ENCODE results near the gene KIF1A.

Gene KIF1A

DNA sequence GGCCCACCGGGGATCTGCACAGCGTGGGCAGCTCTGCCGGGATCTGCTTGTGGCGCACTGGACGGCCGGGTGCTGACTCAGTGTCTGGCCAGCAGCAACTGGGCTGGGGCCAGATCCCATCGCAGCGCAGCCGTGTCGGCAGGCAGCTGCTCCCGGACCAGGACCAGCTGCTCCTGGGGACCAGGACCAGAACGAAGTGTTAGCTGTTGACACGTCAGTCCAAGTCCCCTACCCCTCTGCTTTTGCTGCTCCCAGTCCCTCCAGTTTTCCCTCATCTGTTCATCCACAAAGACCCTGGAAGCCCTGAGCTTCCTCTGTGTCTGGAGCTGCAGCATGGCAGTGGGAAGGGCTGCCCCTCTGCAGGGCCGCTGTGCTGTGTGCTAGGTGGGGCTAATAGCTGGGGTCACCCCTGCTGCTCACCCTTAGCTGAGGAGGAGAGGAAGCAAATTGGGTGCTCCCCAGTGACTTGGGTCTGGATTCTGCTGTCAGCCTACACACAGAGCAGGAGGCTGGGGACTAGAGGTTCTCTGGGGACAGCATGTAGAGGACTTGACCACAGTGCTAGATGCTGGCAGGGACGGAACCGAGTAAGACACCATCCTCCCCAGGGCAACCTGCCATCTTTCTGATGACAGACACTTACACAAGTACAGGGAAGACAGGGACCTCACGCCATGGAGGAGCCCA lies 16.9 kb upstream of the KIF1A start:
- no peaks in the 10 kb centered on the region for H3K9me3 ChIP-seq (ENCODE audit: low read length)
- H3K4me3 ChIP-seq (ENCODE audit: low read length) = no peak overlapping the region
- H3K4me1 ChIP-seq (ENCODE audit: insufficient read depth, low read length) = peaks cover 14% of the 10 kb centered on the region
- H3K36me3 ChIP-seq (ENCODE audit: insufficient read depth, low read length) = no peaks in the 10 kb centered on the region
- H2AFZ ChIP-seq (ENCODE audit: low read depth, low read length) = no peak overlapping the region
- peaks cover 6% of the 10 kb centered on the region for H3K27me3 ChIP-seq (ENCODE audit: insufficient read depth, low read length)

DNA sequence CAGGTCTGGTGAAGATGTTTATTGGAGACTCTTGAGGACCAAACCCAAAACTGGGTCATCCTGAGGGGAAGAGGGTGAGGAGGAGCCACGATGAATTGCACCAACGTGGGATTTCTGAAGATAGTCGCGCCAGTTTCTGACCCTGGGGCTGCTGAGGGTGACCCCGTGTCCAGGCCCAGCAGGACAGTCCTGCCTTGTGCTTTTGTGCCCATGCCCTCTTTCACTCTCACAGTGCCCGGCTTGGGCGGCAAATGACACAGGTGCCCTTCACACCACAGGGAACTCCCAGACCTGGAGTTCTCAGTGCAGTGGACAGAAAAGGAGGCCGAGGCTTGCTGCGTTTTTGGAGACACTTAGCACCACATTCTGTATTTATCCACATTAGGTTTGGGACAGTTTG lies 15.5 kb upstream of the KIF1A start:
- peaks cover 18% of the 10 kb centered on the region for H3K4me1 ChIP-seq (ENCODE audit: insufficient read depth, low read length)
- H3K36me3 ChIP-seq (ENCODE audit: insufficient read depth, low read length) = no peaks in the 10 kb centered on the region
- peaks cover 3% of the 10 kb centered on the region for H3K27me3 ChIP-seq (ENCODE audit: insufficient read depth, low read length)
- no peak overlapping the region for H2AFZ ChIP-seq (ENCODE audit: low read depth, low read length)
- no peak overlapping the region for H3K4me3 ChIP-seq (ENCODE audit: low read length)
- no peaks in the 10 kb centered on the region for H3K9me3 ChIP-seq (ENCODE audit: low read length)

DNA sequence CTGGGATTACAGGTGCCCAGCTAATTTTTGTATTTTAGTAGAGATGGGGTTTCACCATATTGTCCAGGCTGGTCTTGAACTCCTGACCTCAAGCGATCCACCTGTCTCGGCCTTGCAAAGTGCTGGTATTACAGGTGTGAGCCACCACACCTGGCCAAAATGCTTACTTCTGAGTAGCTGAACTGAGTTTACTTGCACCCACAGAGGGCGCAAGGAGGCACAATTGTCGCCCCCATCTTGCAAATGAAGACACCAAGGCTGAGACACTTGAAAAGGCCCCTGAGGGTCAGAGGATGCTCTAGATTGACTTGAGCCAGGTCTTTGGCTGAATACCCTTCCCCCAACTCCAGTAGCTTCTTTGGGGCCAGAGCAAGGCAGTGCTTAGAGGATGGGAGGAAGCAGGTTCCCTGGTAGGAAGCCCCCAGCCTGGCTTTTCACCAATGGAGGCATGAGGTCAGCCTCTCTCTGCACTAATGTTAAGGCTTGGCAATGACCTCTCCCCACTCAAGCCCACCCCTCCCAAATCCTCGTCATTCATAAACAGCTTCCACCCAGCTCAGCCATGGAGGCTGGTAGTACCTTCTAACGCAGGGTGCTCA lies 14.5 kb upstream of the KIF1A start:
- Histone ChIP-seq H2AFZ (ENCODE audit: low read depth, low read length) (no peak overlapping the region), H3K4me1 (ENCODE audit: insufficient read depth, low read length) (peaks cover 18% of the 10 kb centered on the region), H3K27me3 (ENCODE audit: insufficient read depth, low read length) (peaks cover 3% of the 10 kb centered on the region), H3K4me3 (ENCODE audit: low read length) (no peak overlapping the region), H3K9me3 (ENCODE audit: low read length) (no peaks in the 10 kb centered on the region), H3K36me3 (ENCODE audit: insufficient read depth, low read length) (no peaks in the 10 kb centered on the region)

DNA sequence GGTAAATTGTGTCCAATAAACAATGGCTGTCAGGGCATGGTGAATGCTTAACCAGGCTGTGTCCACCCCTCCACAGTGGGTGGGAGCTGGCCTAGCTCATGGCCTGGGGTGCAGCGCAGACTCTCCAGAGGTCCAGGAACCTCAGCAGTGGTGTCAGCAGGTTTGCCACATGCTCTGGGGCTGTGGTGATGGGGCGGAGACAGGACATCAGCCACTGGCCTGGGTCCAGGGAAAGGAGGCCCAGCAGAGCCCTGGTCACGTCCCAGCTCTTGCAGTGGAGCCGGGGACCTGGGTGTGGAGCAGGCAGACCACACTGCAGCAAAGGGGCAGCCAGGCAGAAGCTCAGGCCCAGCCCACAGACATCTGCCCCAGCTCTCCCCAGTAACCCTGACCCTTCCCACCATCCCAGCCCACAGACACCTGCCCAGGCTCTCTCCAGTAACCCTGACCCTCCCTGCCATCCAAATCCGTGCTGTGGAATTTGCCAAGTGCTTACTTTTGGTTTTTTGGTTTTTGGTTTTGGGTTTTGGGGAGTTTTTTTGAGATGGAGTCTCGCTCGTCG lies 13.8 kb upstream of the KIF1A start:
- Histone ChIP-seq H3K9me3 (ENCODE audit: low read length) (no peaks in the 10 kb centered on the region), H2AFZ (ENCODE audit: low read depth, low read length) (no peak overlapping the region), H3K4me1 (ENCODE audit: insufficient read depth, low read length) (peaks cover 18% of the 10 kb centered on the region), H3K36me3 (ENCODE audit: insufficient read depth, low read length) (no peaks in the 10 kb centered on the region), H3K27me3 (ENCODE audit: insufficient read depth, low read length) (peaks cover 3% of the 10 kb centered on the region), H3K4me3 (ENCODE audit: low read length) (no peak overlapping the region)

DNA sequence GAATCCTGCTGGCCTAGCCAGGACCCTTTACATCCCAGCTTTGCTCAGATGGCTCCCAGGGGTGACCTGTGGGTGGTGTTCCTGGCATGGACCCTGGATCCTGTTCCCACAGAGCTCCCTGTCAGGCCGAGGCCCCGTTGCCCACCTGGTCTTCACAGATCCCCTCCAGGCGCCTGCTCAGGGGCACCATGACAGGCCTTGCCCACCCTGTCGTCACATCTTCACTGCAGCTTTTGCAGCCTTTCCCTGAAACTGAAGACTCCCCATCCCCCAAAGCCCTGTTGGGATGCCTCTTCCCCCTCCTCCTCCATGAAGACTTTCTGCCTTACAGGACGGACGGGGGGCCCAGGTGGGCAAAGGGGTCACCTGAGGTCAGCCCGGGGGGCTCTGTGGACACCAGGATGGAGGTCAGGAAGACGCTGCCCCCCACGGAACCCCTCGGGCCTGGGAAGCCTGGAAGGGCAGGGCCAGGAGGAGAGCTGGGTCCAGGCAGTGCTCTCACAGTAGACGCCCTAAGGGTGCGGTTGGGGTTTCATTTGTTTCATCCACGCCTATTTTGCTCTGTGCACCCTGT lies 13.0 kb upstream of the KIF1A start:
- peaks cover 18% of the 10 kb centered on the region for H3K4me1 ChIP-seq (ENCODE audit: insufficient read depth, low read length)
- H3K4me3 ChIP-seq (ENCODE audit: low read length) = no peak overlapping the region
- no peaks in the 10 kb centered on the region for H3K36me3 ChIP-seq (ENCODE audit: insufficient read depth, low read length)
- H2AFZ ChIP-seq (ENCODE audit: low read depth, low read length) = no peak overlapping the region
- H3K27me3 ChIP-seq (ENCODE audit: insufficient read depth, low read length) = peaks cover 3% of the 10 kb centered on the region
- no peaks in the 10 kb centered on the region for H3K9me3 ChIP-seq (ENCODE audit: low read length)

DNA sequence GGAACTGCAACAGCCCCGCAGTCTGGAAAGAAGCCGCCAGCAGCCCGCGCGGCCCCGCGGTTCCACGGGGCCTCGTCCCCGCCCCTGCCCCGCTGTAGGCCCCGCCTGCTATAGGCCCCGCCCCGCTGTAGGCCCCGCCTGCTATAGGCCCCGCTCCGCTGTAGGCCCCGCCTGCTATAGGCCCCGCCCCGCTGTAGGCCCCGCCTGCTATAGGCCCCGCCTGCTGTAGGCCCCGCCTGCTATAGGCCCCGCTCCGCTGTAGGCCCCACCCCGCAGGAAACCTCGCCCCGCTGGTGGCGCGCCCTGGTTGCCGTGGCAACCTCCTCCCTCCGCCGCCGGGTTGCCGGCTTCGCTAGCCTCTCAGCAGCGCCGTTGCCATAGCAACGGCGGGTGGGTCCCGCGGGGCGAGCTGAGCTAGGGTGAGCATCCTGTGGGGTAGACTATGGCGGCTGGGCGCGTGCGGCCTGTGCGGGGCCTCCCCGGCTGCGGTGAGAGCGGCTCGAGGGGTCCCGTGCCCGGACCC lies 12.2 kb upstream of the KIF1A start:
- Histone ChIP-seq H3K4me1 (ENCODE audit: insufficient read depth, low read length) (peaks cover 18% of the 10 kb centered on the region), H3K4me3 (ENCODE audit: low read length) (peak overlapping the region; percentile 49), H2AFZ (ENCODE audit: low read depth, low read length) (peak overlapping the region; percentile 92), H3K9me3 (ENCODE audit: low read length) (no peaks in the 10 kb centered on the region), H3K27me3 (ENCODE audit: insufficient read depth, low read length) (peaks cover 3% of the 10 kb centered on the region), H3K36me3 (ENCODE audit: insufficient read depth, low read length) (no peaks in the 10 kb centered on the region)

DNA sequence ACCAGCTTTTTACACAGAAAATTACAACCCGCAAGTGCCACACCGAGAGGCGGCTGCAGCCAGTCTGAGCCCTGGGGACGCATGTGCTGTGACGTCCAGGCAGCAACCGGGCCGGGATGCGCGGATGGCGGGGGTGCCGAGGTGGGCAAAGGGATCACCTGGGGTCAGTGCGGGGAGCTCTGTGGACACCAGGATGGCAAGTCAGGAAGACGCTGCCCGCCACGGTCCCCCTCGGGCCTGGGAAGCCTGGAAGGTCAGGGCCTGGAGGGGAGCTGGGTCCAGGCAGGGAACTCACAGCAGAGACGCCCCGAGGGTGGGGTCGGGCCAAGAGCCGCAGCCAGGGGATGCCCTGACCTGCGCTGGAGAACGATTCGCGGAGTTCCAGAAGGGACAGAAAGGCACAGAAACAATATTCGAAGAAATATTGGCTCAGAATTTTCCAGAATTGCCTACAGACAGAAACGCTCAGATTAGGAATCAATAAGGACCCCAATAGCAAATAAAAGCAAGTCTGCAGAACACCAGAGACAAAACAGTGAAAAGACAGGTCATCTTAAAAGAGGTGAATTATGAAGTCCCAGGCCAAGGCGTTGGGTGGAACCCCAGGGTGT lies 11.7 kb upstream of the KIF1A start:
- Histone ChIP-seq H3K9me3 (ENCODE audit: low read length) (no peaks in the 10 kb centered on the region), H3K4me1 (ENCODE audit: insufficient read depth, low read length) (peaks cover 18% of the 10 kb centered on the region), H3K4me3 (ENCODE audit: low read length) (peak overlapping the region; percentile 49), H2AFZ (ENCODE audit: low read depth, low read length) (peak overlapping the region; percentile 92), H3K36me3 (ENCODE audit: insufficient read depth, low read length) (no peaks in the 10 kb centered on the region), H3K27me3 (ENCODE audit: insufficient read depth, low read length) (peaks cover 3% of the 10 kb centered on the region)

DNA sequence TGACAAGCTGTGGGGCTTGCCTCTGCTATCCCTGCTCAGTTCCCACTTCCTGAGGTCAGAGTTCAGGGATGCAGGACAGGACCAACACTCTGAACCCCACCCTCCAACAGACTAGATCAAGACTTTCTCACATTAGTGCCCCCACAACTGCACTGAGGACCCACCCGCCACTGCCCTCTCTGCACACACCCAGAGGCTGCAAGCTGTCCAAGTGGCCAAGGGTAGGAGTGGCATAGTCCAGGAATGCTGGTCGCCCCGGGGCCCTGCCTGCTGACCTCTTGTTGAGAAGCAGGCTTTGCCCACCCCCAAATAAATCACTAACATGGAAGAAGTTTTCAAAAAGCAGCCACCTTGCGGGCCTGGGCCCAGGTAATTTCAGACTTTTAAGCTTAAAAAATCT lies 5.5 kb upstream of the KIF1A start:
- Histone ChIP-seq H3K4me3 (ENCODE audit: low read length) (no peak overlapping the region), H3K36me3 (ENCODE audit: insufficient read depth, low read length) (no peaks in the 10 kb centered on the region), H2AFZ (ENCODE audit: low read depth, low read length) (no peak overlapping the region), H3K9me3 (ENCODE audit: low read length) (peaks cover 4% of the 10 kb centered on the region), H3K4me1 (ENCODE audit: insufficient read depth, low read length) (peaks cover 14% of the 10 kb centered on the region), H3K27me3 (ENCODE audit: insufficient read depth, low read length) (no peaks in the 10 kb centered on the region)

DNA sequence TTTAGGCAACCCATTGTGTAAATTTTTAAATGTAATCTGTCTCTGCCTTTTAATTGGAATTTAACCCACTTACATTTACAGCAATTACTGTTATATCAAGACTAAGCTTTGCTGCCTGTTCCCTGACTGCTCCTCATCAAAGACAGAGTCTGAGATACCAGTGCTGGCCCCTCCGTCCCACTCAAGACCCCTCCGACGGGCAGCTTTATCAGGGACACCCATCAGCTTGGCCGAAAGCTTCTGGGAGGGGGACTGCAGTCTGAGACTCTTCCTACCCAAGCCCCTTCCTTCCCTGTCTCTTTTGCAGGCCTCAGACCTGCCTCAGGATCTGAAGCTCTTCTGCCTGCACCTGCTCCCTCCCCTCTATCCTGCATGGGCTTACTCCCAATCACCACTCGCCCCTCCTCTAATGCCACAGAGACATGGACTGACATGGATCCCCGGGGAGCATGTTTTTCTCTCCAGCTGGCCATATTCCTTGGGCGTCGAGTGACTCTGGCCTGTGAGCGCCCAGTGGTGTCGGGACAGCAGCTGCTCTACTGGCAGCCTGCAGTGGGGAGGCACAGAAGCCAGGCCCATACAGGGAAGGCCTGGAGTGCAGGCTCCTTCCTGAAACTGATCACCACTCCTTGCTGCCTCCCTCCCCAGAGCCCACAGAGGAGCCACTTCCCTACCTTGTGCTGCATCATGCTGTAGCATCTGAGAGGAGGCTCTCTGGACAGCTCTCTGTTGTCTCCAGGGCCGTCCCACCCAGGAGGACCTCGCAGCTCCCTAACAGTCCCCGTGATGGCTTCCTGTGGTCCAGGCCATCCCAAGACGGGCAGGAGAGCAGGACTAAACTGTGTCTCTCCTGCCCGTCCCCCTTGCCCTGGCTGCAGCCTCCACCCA lies 3.7 kb upstream of the KIF1A start:
- no peak overlapping the region for H3K4me3 ChIP-seq (ENCODE audit: low read length)
- peaks cover 19% of the 10 kb centered on the region for H3K4me1 ChIP-seq (ENCODE audit: insufficient read depth, low read length)
- no peaks in the 10 kb centered on the region for H3K36me3 ChIP-seq (ENCODE audit: insufficient read depth, low read length)
- peaks cover 4% of the 10 kb centered on the region for H3K9me3 ChIP-seq (ENCODE audit: low read length)
- H3K27me3 ChIP-seq (ENCODE audit: insufficient read depth, low read length) = no peaks in the 10 kb centered on the region
- no peak overlapping the region for H2AFZ ChIP-seq (ENCODE audit: low read depth, low read length)

DNA sequence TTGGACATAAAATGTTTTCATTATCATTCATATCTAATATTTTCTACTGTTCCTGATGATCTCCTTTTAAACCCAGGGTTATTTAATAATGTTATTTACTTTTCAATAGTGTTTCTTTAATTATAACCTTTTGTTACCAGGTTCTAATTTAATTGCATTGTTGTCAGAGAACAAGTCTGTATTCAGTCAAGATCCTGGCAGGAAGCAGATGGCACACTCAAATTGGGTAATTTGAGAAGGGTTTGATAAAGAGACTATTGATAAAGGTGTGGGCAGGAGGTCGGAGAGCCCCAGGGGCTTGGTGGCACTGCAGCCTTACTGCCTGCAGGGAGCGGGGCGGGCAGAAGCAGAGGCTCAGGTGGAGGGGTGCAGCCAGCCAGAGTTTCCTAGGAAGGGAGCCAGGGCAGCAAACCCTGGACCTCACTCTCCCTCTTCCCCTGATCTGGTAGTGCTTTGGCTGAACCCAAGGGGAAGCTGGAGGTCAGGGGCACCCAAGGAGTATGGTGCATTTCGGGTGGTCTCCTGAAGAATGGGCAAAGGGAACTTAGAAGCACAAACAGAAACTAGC lies 2.3 kb upstream of the KIF1A start:
- H2AFZ ChIP-seq (ENCODE audit: low read depth, low read length) = no peak overlapping the region
- peaks cover 25% of the 10 kb centered on the region for H3K4me1 ChIP-seq (ENCODE audit: insufficient read depth, low read length)
- H3K27me3 ChIP-seq (ENCODE audit: insufficient read depth, low read length) = no peaks in the 10 kb centered on the region
- H3K36me3 ChIP-seq (ENCODE audit: insufficient read depth, low read length) = no peaks in the 10 kb centered on the region
- peaks cover 4% of the 10 kb centered on the region for H3K9me3 ChIP-seq (ENCODE audit: low read length)
- H3K4me3 ChIP-seq (ENCODE audit: low read length) = no peak overlapping the region

DNA sequence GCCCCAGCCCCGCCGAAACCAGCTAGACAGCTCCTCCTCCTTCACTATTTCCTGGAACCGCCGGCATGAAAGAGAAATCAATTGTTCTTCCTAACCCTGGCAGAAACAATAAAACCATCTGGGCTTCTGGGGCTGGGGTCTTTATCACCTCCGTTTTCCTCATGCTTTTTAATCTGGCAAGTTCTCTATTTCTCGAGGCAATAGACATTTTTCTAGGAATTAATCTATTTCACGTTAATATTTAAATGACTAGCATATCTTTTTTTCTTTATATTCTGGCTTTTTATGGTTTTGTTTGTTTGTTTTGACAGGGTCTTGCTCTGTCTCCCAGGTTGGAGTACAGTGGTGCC lies 1.4 kb upstream of the KIF1A start:
- Histone ChIP-seq H3K4me1 (ENCODE audit: insufficient read depth, low read length) (peaks cover 25% of the 10 kb centered on the region), H3K27me3 (ENCODE audit: insufficient read depth, low read length) (no peaks in the 10 kb centered on the region), H3K4me3 (ENCODE audit: low read length) (peak overlapping the region; percentile 89), H3K9me3 (ENCODE audit: low read length) (peaks cover 3% of the 10 kb centered on the region), H2AFZ (ENCODE audit: low read depth, low read length) (peak overlapping the region; percentile 95), H3K36me3 (ENCODE audit: insufficient read depth, low read length) (no peaks in the 10 kb centered on the region)

All from neuron (in vitro differentiated cells).